Measurements from ENCODE around the gene MYH15.
"Not testable (repeated sequence)": the region's sequence is repeated elsewhere in the genome, so short reads cannot be mapped to it uniquely, and the experiment has no call there.

MYH15 gene

GRCh38 chr3:108380128-108380795 is 130.1 kb downstream of the MYH15 start:
- DNase-seq, result no peak

- not testable (repeated sequence) for DNase-seq
These were observed 131.4 kb downstream of the MYH15 start for GRCh38 chr3:108378952-108379342.

DNA sequence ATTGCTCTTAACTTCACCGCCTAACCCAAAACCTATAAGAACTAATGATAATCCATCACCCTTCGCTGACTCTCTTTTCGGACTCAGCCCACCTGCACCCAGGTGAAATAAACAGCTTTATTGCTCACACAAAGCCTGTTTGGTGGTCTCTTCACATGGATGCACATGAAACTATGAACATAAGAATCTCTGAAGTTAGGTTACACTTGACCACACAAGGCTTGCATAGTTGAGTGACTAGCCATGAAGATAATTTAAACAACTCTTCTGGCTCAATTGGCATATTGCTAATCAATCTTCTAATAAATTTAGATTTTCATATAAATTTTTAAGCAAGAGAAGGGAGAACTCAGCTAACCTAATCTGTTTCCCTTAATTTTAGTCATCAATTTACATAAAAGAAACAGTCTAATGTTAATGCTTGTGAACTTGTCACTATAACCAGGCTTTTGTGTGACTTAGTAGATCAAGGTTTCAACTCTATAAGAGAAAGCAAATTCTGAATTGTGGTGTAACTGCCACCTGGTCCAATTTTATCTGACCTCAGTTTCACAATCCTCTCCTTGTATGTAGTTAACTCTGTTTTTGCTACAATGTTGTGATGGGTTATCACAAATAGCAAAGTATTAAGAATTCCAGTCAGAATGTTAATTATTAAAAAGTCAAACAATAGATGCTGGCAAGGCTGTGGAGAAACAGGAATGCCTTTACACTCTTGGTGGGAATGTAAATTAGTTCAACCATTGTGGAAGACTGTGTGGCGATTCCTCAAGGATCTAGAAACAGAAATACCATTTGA is 132.0 kb downstream of the MYH15 start:
- DNase-seq, result no peak

GRCh38 chr3:108377384-108377783 is 133.0 kb downstream of the MYH15 start:
- no peak for DNase-seq

DNA sequence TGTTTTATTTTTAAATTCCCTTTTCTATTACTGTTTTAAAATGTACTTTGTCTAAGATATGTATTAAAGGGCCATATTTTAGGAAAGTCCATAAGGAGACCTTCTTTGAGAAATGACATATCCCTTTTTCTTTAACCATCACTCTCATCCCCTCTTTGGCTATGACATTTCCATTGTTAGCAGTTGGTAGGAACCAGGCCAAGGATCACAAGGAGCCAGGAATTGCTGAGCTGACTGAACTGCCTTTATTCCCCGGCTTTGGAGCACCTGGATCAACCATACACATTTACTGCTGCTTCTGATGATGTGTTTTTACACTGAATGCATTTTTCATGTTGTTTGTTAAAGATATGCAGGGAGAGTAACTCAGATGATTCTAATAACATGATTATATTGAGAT is 134.4 kb downstream of the MYH15 start:
- no peak for DNase-seq

DNA sequence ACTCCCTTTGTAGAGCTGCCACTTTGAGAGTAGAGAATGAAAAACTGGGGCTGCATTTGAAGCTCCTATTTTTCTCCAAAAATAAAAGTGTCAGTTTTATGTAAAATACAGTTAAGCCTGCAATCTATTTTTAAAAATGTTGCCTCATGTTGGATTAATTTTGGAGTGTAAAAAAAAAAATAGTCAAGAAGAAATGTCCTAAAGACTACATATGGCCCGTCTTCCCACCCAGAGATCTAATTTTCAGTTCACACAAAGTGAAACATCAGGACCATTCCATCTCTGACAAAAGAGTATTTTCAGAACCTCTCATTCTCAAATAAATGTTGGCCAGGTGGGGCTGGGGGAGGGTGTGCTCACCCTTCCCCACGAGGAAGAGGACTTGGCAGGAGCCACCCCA is 151.4 kb downstream of the MYH15 start:
- DNase-seq, result no peak

- no peak for DNase-seq
These were observed 153.4 kb downstream of the MYH15 start for GRCh38 chr3:108357042-108357441.

DNA sequence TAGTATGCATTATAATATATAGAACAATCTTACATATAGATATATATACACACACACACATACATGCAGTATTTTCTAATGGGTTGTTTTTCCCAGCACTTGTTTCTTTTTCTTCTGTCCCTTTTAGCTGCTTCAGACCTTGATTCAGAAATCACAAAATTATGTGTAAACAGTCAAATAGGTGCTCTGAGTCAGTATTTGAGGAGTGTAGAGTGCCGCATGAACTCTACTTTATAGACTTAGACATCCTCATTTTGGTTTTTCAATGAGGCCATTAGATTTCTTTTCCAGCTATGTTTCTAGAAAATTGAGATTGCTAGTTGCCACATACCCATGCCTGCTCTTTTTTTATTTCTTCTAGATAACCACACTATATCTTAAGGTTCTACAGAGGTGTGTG is 155.8 kb downstream of the MYH15 start:
- DNase-seq, result no peak

DNA sequence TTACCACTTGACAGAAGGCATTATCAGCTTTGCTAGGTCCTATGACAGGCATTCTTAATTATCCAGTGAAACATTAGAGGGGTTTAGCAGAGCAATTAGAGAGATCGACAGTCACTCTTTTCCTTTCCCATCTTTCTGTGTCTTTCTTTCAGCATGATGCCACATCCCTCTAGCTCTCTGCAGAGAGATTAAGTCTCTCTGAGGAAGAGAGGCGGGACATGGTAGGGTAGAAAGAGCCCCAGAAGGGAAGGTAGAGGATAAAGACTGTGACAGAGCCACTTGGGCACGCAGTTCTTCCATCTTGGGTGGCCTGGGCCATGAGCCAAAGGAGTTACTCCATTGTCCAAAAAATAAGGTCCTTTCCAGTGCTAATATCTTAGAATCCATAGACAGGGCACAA is 158.2 kb downstream of the MYH15 start:
- DNase-seq, result no peak

DNA sequence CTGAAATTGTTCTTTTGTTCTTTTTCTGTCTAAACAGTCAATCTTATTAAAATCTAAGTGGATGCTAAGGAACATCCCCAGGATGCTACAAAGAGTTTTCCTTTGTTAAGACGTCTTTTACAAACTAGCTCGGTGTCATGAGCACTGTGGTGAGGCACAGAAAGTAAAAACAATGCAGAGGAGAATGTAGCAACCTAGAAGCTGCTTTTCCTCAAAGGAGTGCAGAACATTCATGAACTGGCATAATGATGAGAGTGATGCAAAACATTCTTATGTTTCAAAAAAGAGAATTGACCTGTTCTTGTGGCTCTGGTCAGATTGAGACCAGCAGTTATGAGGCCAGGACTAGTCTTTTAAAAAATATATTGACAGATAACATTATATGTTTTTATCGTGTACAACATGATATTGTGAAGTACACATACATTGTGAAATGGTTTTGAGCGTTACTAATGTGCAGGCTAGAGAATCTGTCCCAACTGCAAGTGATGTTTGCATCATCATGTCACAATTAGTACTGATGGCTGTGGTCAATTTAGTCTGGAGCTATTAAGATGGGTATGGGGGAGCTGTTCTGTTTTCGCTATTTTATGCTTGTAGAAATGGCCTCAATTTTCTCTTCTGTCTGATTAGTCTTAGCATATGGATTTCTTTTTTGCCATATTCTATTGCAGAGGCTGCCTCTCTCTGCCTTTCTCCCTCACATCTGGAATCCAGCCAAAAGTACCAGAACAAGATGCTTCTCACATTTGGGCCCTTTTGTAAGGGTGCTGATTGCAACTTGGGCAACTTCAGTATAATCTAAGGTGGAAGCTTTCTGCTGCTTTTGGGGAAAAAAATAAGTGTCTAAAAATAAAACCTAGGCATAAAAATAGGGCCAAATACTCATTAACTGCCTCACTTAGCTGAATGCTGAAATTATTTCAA is 163.8 kb downstream of the MYH15 start:
- no peak for DNase-seq

GRCh38 chr3:108345492-108346205 is 164.7 kb downstream of the MYH15 start:
- DNase-seq, result no peak

GRCh38 chr3:108343491-108343890 is 166.9 kb downstream of the MYH15 start:
- DNase-seq, result no peak

DNA sequence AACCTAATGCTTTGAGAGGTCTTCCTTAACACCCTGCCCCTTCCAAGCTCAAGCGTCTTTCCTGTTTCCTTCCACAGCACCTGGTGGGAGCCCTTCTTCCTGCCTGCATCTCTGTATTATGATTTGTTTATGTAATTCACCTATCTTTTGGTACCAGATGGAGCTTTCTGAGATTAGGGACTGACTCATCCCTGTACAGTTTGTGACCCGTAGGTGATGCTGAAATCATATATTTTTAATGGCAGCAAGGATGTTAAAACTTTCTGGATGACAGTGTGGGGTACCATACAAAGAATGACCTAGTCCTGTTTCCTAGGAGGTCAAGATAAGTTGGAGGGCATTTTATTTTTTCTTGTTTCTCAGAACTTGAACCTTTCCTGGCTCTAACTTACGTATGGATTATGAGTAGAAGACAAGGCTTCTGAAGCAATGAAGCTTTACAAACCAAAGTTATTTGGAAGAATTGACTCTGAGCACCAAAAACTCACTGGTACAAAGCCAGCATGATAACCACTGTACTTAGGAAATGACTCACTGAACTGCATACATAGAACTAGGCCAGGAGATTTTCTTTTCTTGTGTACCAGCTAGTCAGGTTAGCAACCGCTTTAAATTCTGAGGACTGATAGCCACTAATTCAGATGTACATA is 167.4 kb downstream of the MYH15 start:
- no peak for DNase-seq

- no peak for DNase-seq
These were observed 168.5 kb downstream of the MYH15 start for GRCh38 chr3:108341911-108342310.

DNA sequence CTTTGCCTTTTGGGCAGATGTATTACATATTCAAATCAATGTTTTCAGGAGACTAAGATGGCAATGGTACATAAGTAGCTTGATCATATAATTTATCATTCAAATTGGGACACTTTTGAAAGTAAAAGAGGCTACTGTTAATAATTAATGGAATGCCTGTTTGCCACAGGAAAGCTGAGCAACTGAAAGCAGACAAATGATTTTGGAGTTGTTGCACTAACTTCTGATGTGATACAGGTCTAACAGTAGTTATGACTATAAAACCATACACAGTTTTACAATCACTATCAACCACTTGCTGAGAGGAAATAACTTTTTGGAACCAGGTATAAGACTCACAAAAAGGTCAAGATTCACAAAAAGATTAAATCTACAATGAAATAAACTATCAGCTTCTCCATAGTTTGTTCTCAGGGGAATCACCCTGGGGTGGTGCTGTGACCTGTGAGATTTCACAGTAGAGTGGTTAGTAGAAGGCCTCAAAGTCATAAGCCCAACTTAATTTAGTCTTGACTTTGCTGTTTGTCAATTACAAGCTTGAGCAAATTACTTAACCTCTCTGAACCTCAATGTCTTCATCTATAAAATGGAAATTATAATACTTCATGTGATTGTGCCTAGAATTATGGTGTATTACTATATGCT is 171.4 kb downstream of the MYH15 start:
- DNase-seq, result no peak

- DNase-seq, result no peak
These were observed 175.7 kb downstream of the MYH15 start for GRCh38 chr3:108334701-108335100.

- no peak for DNase-seq
These were observed 176.4 kb downstream of the MYH15 start for GRCh38 chr3:108333961-108334360.

DNA sequence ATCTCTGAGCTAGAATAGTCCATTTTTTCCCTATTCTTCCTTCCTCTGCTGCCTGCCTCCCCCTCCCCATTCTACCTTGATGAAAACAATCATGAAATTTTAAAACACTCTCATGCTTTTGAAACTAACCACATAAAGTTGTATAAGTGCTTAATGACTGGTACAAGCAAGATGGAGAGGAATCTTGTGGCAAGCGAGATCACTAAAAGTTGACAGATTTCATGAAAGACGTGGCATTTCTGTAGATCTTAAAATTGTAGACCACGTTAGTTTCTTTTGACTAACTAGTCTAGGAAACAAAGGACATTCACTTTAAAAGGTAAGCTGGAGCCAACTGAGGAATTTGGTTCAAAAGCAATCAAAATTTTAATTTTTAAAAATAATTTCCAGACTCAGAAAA is 178.6 kb downstream of the MYH15 start:
- no peak for DNase-seq
